Fibroblast of lung (primary cell): ENCODE data around the gene OGFR.

Experiments
- CTCF ChIP-seq, 2 donors: IDR thresholded peaks in 1 of 2; conservative IDR thresholded peaks in 1 of 2; 1 replicate in 1 of 2; 2 replicates in 1 of 2; pipeline ENCODE4 v1.5.1; 2011 to 2012; ENCODE audit warnings: low read length in 2 of 2, control low read depth in 1 of 2, inconsistent platforms in 1 of 2, low read depth in 1 of 2, mild to moderate bottlenecking in 1 of 2
- EZH2 ChIP-seq: IDR thresholded peaks from 2 replicates; pipeline ENCODE4 v1.5.1; 2012; ENCODE audit warnings: low read length, control low read depth, mild to moderate bottlenecking; ENCODE audit errors: missing control alignments

GRCh38 chr20:62852196-62852595, 47.6 kb downstream of the OGFR start:
- TF ChIP-seq CTCF (conservative IDR thresholded peaks at IDR 0.05 in 1 of 2, IDR thresholded peaks at IDR 0.05 in 1 of 2; ENCODE audit: low read depth in 1 of 2, low read length in 2 of 2) (no peak), EZH2 (no peak)
